ENCODE measurements around the gene KIF22.

The KIF22 gene

DNA sequence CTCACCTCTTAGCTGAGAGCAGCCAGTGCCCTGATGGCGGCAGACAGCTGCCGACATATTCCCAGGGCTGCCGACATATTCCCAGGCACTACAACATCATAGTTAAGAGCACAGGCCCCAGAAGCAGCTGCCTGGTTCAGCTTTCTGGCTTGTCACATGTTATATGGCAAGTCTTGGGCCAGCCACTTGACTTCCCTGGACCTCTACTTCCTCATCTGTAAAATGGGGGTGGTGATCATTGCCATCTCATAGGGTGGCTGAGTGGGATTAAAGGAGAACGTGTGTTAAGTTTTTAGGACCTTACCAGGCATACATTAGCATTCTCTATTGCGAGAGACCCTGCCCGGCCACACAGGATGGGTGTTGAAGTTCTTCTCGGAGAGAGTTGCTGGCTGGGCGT lies 53.4 kb downstream of the KIF22 start:
- DNase-seq: no peak

DNA sequence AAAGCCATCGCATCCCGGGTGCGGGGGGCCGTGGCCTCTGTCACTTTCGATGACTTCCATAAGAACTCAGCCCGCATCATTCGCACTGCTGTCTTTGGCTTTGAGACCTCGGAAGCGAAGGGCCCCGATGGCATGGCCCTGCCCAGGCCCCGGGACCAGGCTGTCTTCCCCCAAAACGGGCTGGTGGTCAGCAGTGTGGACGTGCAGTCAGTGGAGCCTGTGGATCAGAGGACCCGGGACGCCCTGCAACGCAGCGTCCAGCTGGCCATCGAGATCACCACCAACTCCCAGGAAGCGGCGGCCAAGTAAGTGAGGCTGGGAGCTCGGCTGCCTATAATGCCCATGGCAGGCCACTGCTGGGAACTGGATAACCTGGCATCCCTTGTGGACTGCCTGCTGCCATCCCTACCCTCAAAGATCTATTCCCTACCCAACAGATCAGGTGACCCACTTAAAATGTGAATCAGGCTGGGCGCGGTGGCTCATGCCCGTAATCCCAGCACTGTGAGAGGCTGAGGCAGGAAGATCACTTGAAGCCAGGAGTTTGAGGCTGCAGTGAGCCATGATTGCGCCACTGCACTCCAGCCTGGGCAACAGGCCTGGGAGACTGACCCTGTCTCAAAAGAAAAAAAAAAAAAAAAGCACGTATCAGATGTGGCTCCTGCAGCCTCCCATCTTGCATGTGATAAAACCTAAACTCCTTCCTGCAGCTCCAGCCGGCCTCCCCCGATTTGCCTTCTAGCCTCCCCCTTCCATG lies 54.2 kb downstream of the KIF22 start:
- DNase-seq: no peak

DNA sequence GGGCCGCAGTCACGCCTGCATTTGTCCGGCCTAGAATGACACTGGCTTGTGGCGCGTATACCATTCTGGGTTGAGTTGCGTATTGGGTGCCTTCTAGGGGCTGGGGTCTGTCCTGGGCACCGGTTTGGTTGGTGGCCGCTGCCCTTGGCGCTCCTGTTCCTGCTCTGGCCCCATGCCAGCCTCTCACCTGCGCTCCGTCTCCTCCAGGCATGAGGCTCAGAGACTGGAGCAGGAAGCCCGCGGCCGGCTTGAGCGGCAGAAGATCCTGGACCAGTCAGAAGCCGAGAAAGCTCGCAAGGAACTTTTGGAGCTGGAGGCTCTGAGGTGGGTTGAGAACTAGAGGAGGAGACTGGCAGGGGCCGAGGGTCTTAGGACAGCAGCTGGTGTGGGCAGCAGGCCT lies 55.1 kb downstream of the KIF22 start:
- DNase-seq: no peak

DNA sequence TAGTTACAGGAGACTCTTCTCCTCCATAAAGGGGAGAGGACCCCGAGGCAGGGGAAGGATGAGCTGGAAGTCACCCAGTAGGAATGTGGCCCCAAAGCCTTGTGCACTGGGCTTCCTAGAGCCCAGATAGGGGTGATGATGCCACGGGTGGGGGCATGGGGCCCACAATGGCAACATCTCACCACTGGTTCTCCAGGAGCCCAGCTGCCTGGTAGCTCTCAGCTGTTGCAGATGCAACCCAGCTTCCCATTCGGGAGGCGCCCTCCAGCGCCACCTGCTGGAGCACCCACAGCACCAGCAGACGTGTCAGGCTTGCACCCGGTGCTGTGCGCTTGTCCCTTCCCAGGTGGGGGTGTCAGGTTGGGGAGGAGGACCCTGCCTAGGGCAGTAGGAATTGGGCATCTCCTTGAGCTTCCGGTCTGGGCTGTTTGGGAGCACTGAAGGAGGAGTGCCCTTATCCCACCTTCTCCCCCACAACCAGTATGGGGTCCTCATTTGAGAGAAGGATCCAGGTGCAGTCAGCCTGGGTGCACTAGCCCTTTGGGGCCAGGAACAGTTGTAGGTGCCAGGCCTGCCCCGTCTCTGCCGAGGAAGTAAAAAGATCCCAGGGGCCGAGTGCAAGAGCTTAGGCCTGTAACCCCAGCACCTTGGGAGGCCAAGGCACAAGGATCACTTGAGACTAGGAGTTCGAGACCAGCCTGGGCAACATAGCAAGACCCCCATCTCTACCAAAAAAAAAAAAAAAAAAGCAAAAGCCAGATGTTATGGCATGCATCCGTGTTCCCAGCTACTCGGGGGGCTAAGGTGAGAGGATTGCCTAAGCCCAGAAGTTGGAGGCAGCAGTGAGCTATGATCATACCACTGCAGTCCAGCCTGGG lies 58.1 kb downstream of the KIF22 start:
- DNase-seq: no peak

DNA sequence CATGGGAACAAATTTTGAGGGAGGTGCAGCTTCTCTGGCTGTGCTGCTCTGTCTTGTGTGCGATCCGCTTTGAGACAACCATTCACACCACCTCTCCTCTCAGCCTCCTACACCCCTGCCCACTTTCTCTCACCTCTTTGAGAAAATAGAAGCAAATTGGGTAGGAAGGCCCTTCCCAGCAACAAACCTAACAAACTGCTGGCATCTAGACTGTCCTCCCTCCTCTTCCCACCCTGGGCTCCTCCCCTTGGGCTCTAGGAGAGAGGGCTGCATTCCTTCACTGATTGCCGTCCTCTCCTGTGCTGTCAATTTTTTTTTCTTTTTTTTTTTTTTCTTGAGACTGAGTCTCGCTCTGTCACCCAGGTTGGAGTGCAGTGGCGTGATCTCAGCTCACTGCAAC lies 59.0 kb downstream of the KIF22 start:
- no peak for DNase-seq

DNA sequence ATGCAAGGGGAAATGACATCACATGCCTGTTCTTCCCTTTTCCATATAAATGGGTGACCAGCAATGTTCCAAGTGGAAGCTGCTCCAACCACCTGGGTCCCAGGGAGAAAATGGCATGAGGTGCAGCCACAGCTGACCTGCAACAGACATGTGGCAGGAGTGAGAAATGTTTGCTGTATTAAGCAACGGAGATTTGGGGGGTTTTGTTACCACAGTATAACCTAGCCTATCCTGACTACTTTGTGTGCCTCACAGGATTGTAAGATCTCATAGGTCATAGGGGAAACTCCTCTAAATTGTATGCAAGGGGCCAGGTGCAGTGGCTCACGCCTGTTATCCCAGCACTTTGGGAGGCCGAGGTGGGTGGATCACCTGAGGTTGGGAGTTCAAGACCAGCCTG lies 60.4 kb downstream of the KIF22 start:
- DNase-seq: no peak

DNA sequence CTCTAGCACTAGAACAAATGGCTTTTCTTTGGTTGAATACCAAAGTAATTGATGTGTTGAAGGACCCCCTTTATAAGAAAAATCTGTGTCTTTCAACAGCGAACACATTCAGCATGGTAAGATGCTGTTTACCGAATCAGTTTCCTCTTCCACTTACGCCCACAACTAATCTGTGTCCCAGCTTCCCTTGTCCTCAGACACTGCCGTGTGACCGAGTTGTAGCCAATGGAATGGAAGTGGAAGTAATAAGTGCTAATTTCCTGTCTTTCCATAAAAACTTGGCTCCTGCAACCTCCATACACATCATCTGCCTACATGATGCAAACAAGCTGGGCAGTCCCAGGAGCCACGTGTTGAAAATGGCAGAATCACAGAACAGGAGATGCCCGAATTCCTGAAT lies 62.1 kb downstream of the KIF22 start:
- no peak for DNase-seq

DNA sequence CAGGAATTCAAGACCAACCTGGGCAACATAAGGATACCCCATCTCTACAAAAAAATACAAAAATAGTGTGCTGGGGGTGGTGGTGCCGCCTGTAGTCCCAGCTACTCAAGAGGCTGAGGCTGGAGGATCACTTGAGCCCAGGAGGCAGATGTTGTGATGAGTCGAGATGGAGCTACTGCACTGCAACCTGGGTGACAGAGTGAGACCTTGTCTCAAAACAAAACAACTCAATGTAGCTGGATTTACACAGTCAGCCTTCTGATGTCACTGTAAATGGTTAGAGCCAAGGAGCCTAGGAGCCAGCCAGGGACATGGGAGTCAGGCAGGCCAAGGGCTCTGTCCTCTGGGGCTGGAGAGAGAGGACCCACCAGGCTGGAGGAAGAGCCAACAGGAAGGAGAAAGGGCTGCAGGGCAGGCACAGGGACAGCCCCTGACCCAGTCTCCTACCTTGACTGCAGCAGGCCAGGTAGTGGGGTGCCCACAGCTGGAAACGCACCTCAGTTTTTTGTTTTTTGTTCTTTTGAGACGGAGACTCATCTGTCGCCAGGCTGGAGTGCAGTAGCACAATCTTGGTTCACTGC lies 64.1 kb downstream of the KIF22 start:
- no peak for DNase-seq
